Esophagus muscularis mucosa (tissue), 4 donors: ENCODE data around the gene REC8.

Experiments used
- CTCF ChIP-seq, 3 experiments: fragments of 200-600 bp in 2 of 3; fragments of 450-650 bp in 1 of 3; sonication (generic) in 2 of 3; IDR thresholded peaks; one replicate each; pipeline ENCODE4 v1.5.1; 2017 to 2019; ENCODE audit warnings: antibody characterized with exemption in 3 of 3, mild to moderate bottlenecking in 2 of 3, moderate library complexity in 1 of 3
- EP300 ChIP-seq: sonication (generic); formaldehyde crosslinking; IDR thresholded peaks from one replicate; pipeline ENCODE4 v1.6.1; 2017; ENCODE audit warnings: antibody characterized with exemption
- POLR2A ChIP-seq: fragments of 450-650 bp; IDR thresholded peaks from one replicate; pipeline ENCODE4 v1.6.1; 2017; ENCODE audit warnings: antibody characterized with exemption, moderate library complexity, mild to moderate bottlenecking, low read depth
- POLR2AphosphoS5 ChIP-seq, 2 donors: sonication (generic); formaldehyde crosslinking; IDR thresholded peaks; one replicate each; pipeline ENCODE4 v1.6.1; 2017; ENCODE audit warnings: antibody characterized with exemption in 2 of 2

- TF ChIP-seq CTCF (IDR thresholded peaks at IDR 0.05) (no peak), POLR2A (no peak), POLR2AphosphoS5 (IDR thresholded peaks at IDR 0.05) (peak; percentile 29 to 71), EP300 (no peak)
These were observed 25.4 kb upstream of the REC8 start, which contains the start of gene PSME2 for GRCh38 chr14:24146453-24146977.
